GM21723 (cell line): Measurements from ENCODE around the gene L3MBTL1.

Source experiments
- ATAC-seq: cut with Tn5 transposase; IDR thresholded peaks from one replicate; pipeline ENCODE4 v1.9.1; 2021; ENCODE audit warnings: mild to moderate bottlenecking, moderate library complexity; ENCODE audit not compliant: unreplicated experiment

L3MBTL1 gene

DNA sequence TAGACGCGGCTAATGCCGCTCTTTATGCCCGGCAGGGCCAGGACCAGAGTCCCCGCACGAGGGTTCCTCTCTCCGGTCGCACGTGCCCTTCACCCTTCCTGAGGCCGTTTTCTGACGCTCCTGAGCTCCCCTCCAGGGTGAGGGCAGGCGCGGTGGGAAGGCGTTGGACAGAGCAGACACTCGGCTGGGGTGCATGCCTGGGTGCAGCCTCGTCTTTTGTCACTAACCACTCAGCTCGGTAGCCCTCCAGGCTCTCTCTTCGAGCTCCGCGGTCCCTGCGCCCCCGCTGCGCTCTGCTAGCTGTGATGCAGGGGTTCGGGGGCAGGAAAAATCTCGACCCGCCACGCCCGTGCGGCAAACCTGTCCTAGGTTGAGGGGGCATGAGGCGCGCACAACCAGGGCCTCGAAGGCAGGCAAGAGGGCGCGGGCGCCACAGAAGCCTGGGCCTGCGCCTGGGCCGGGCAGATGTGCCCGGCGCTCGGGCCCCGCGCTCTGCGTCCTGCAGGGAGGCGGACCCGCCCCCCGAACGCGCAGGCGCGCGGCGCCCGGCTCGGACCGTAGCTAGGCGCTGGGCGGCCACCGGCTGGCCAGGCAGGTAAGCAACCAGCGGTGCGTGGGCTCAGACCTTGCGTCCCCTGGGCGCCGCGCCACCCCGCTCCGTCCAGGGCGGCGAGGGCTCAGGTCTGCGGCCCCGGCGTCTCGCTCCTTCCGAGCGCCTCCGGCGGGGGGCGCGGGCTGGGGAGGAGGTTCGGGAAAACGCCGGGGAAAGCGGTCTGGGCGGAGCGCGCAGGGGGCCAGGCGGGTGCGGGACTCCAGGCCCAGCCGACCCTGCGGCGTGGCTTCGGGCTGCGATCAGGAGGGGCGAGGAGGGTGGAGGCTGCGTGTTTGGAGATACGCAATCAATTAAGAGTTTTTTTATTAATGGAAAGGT is at the start of gene L3MBTL1:
Gene L3MBTL1, plus strand, starts transcription at position 548 of the 931 bp plus-strand sequence. CDS start 5,807 bp downstream, outside the sequence.
- ATAC-seq, result no peak

DNA sequence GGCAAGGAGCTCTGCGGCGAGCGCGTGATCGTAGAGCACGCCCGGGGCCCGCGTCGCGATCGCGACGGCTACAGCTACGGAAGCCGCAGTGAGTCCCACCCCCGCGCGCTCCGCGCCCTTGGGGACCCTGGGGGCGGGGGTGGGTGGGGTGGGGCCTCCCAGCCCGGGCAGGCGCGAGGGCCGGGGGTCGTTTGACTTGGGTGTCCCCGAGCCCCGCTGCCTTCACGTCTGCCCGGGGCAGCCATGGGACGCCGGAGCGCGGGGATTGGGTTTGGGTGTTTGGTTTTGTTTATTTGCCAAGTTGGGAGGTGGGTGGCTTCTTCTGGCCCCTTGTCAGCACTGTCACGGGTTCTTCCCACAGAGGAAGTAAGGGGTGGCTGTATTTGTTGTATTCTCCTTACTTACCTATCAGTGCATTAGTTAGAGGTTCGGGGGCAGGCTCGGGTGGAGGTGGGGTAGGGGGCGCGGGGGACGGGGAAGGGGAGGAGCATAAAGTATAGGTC is 49.0 kb upstream of the L3MBTL1 start:
- peak; percentile 34 for ATAC-seq

DNA sequence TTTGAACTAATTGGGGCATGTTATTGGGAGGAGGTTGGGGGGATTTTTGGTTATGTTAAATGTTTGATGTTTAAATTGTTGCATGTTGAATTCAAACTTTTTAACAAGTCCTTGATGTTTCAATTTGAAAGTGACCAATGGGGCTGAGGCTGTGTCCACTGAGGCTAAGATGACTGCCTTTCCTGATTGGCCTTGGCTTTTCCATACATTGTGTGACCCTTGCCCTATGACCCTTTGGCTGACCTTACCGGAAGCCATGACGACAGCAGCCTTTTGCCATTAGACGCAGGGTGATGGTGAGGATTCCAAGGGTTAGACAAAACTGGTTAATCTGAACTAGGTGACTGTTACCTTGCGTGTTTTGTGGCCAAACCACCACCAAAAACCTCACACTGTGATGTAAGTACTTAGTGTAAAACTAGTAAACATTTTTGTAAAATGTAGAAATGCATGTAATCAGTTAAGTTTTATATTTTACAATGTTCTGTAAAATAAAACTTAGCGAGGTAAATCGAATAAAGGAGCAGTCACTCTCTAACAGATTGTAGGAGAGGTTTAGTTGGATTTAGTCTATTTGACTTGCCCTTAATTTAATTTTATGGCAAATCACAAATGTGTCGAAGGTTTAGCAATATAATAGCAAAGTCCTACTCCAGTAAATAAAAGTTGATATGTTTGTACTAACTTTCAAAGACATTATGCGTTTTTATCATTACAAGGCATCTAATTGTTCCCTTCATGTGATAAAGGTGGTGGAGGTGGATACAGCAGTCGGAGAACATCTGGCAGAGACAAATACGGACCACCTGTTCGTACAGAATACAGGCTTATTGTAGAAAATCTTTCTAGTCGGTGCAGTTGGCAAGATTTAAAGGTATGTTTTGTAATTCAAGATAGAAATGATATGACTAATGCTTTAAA is 48.2 kb upstream of the L3MBTL1 start:
- ATAC-seq, result no peak

DNA sequence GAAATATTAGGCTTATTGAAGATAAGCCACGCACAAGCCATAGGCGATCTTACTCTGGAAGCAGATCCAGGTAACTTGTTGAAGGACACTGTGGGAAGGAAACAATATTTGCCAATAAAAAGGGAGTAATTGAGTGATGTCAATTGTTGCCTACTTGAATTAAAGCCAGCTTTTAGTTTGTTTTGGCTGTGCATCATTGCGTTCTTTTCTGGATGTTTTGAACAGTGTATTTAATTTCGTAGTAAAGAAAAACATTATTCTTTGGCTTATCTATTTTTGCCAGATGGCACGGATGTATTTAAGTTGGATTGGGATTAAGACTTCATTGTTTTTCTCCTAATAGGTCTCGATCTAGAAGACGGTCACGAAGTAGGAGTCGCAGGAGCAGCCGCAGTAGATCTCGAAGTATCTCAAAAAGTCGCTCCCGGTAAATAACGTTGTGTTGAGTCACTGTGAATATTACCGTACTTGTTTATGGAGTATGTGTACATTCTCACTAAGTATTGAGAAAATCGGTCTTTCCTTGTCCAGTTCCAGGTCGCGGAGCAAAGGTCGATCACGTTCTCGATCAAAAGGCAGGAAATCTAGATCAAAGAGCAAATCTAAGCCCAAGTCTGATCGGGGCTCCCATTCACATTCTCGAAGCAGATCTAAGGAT is 47.2 kb upstream of the L3MBTL1 start:
- ATAC-seq, result no peak

DNA sequence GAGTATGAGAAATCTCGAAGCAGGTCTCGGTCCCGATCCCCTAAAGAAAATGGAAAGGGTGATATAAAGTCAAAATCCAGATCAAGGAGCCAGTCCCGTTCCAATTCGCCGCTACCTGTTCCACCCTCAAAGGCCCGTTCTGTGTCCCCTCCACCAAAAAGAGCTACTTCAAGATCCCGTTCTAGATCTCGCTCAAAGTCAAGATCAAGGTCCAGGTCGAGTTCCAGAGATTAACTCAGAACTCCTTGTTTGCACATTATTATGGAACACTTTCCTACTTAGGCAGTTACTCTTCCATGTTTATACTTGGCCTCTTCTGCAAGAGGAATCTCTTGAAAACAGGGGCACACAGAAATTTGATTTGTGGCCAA is 46.7 kb upstream of the L3MBTL1 start:
- ATAC-seq, result no peak

DNA sequence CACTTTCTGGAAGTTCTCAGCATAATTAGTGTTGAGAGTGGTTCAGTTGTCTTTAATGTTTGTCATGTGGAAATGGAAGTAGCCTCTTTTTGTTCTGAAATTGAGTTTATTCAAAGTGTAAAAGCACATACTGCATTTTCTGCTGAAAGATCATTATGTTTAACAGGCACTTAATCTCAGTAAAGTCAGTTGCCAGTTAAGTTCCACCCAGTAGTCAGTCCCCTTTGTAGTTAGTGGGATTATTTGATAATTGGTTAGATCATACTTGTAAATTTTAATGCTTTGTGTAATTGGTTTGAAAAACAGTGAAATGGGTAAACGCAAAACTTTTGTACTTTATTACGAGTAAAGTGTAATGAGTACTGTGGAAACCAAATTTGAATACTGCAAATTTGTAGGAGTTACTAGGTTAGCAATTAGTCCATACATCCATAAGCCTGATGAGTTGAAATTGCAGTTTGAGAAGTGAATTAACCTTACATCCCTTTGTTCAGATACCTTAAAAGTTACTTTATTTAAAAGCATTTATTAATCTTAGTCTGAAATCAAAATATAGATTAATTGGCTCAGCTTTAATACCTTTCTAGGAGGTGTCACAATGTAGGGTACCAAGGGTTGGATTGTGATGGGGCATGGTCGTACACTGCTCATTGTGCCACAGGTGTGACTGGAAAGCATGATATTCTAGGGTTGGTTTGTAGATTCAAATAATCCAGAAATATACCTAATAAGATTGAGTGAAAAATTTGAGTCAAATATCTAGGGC is 45.4 kb upstream of the L3MBTL1 start:
- ATAC-seq, result no peak

DNA sequence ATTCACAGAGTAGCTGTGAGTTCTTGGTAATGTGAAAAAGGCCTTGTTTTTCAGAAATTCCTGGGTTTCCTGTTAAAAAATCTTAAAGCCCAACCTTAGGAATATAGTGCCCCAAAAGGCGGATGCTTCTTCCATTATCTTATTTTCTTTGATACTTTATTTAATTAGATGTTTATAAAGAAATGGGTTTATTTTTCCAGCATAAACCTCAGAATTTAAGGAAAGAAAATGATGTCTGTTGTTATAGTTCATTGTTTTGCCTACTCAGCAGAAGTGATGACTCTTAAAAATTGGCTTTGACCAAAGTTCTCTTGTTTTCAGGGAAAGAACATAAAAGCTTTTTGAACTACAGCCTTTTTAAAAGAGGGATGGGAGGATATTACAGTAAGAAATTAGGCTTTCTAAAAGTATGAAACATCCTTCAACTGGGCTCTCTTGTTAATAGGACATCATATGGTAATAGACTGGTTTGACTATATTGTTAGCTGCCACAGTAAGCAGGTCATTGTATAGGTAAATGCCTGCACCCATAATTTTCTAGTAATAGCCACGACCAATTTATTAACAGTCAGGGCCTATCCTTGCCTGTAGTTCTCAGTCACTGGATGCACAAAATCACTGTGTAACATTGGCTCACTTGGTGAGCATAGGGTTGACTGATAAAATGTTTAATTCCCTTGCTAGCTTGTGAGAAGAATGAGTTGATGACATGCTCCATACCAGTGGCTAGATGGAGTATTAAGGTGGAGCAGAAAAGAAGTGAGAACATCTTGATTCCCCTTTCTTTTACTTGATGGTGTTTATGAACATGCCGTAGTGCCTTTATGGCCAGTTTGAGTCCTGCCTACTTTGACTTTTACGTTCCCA is 44.6 kb upstream of the L3MBTL1 start:
- ATAC-seq, result no peak

DNA sequence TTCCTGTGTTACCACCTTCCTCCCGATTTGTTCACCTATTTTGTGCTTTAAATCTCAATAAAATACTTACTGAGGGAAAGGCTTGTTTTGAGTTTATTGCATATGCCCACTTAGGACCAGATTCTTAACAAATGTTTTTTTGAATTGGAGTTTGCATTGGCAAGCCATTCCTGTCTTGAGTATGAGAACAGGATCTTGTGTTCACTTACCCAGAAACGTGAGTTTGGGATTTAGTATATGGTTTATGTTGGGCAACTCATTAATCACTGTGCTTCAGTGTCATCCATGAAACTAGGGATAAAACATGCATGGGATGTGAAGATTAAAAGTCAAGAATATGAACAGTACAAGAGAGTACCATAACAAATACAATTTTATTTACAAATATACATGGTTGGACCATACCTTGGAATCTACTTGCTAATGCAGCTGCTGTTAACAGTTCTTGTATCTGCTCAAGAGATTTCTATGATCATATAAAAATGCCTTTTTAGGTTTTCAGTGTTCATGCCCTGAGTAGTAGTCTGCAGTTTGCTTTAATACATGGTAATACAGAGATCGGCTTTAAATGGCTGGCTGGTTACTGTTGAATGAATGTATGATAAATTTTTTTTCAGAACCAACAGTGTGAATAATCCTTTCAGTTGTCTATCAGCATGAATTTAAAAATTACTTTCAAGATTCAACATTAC is 43.8 kb upstream of the L3MBTL1 start:
- no peak for ATAC-seq

DNA sequence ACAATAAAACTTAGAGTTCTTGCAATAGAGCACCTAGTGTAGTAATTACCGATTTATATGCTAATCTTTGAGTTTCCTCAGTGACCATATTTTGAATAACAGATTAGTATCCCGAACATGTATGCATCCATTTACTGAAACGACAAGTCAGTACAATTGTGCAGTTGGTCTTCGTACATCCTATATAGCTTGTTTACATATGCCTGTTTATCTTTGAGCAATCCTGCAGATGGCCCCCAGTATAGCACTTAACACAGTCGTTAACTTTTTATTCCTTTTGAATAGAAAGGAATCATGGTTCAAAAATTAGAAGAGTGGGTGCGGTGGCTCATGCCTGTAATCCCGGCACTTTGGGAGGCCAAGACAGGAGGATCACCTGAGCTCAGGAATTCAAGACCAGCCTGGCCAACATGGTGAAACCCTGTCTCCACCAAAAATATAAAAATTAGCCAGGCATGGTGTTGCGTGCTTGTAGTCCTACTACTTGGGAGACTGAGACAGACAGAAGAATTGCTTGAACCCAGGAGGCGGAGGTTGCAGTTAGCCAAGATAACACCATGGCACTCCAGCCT is 43.2 kb upstream of the L3MBTL1 start:
- ATAC-seq, result no peak

DNA sequence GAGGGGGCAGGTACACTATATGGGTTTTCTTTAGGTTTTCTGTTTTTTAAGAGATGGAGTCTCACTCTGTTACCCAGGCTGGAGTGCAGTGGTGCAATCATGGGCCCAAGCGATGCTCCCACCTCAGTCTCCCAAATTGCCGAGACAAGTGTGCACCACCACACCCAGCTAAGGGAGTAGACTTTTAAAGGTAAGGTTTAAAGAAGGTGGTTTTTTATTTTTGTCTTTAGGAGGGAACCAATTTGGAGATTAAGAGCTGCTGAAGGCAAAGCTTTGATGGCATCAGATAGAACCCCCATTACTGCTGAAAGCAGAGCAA is 41.9 kb upstream of the L3MBTL1 start:
- no peak for ATAC-seq

DNA sequence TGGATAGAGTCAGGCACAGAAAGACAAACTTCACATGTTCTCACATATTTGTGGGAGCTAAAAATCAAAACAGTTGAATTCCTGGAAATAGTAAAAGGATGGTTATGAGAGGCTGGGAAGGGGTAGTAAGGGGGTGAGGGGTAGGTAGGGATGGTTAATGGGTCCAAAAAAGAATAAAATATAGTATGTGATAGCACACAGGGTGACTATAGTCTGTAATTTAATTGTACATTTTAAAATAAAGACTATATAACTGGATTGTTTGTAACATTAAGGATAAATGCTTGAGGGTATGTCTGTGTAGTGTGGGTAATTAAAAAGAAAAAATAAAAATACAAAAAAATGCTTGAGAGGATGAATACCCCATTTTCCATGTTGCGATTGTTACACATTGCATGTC is 39.9 kb upstream of the L3MBTL1 start:
- ATAC-seq, result no peak

DNA sequence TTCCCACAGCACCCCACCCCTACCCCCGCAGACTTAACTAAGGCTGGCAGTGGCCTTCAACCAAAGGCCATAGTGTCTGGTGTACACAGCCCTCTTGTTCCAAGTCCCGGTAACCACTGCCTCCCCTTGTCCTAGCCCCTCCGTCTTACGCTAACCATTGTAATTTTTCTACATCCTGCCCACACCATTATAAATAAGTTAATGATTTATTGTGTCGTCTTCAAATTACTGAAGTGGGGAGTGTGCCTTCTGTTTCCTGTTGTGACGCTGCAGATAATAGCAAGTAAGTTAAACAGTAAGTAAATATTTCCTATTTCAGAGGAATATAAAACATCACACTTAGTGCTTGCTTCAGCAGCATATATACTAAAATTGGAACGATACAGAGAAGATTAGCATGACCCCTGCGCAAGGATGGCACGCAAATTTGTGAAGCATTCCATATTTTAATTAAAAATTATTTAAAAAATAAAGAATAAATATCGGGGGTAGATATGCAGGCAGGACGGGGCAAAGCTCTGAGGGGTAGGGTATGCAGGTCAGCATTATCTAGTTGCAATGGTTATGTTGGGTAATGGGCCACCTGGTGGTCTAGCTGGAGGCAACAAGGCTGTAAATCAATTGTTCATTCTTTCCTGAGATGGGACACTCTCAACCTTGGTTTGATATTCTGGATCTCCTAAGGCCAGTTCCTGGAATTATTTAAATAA is 34.7 kb upstream of the L3MBTL1 start:
- ATAC-seq, result no peak

DNA sequence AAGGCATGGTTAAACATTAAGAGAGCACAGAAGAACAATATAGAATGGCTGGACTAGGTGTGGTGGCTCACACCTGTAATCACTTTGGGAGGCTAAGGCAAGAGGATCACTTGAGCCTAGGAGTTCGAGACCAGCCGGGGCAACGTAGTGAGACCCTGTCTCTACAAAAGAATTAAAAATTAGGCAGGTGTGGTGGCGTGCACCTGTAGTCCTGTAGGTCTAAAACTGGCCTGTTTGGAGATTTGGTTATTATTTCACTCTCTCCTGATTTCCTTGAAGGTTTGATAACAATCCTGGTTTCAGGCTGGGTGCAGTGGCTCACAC is 34.2 kb upstream of the L3MBTL1 start:
- no peak for ATAC-seq

DNA sequence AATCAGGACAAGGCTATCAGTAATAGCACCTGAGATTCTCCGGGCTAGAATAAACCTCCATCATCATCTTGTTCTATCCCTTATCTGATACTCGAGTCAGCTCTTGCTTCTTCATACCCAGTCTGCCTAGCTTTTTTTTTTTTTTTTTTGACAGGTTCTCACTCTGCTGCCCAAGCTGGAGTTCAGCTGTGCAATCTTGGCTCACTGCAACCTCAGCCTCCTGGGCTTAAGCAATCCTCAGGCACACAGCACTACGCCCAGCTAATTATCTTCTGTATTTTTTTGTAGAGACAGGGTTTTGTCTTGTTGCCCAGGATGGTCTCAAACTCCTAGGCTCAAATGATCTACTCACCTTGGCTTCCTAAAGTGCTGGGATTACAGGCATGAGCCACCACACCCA is 30.3 kb upstream of the L3MBTL1 start:
- no peak for ATAC-seq

DNA sequence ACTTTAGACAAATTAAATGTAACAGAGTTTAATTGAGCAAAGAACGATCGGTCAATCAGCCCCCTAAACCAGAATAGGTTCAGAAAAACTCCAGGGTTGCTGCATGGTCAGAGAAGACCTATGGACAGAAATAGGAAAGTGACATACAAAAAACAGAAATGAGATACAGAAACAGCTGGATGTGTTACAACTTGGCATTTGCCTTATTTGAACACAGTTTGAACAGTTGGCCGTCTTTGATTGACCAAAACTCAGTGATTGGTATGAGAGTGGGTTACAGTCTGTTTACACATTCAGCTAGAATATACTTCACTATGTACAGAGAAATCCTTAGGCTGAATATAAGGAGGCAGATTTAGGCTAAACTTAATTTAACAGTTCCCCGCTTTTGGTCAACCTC is 29.9 kb upstream of the L3MBTL1 start:
- no peak for ATAC-seq

DNA sequence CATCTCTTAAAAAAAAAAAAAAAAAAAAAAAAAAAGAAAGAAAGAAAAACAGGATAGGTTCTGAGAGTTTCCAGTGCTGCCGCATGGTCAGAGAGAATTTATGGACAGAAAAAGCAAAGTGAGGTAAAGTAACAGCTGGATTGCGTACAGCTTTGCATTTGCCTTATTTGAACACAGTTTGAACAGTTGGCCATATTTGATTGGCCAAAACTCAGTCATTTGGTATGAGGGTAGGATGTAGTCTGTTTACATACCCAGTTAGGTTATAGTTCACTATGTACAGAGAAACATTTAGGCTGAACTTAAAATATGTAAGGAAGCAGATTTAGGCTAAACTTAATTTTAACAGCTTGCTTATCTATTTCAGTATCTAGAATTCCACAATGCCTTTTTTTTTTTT is 17.5 kb upstream of the L3MBTL1 start:
- no peak for ATAC-seq

DNA sequence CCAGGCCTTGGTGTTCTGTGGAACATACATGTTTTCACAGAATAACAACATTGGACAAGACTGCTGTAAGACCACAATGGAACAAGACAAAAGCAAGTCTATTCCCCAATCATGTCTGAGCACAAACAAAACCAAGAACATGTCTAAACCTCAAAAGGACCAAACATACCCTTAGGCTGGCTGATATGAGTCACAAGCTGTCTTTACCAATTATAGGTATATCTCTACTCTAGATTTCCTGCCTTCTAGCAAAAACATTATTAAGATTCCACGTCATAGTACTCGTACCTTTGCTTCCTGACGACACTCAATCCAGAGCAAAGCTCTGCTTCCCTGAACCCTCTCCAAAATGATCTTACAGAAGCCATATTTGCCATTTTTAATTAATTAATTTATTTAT is 15.4 kb upstream of the L3MBTL1 start:
- ATAC-seq, result peak; percentile 90

DNA sequence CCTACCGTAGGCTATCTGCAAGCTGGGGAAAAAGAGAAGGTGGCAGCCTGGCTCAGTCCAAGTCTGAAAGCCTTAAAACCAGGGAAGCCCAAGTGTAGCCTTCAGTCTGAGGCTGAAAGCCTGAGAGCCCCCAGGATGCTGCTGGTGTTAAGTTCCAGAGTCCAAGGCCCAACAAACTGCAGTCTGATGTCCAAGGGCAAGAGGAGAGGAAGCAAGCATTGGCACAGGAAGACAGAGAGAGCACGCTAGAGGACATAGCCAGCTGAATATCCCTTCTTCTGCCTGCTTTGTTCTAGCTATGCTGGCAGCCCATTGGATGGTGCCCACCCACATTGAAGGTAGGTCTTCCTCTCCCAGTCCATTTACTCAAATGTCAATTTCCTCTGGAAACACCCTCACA is 12.1 kb upstream of the L3MBTL1 start:
- ATAC-seq, result no peak
